WTC11 (cell line): ENCODE results near the gene AGAP1. TPM values are rescaled to one million over a fixed set of nuclear protein-coding genes. Genes with fewer than 3 reads are reported as not detected.

Source experiments
- ATAC-seq: fragments of 200-7000 bp; cut with Tn5 transposase; 2 replicates; pipeline ENCODE4 v1.10.0; 2021; ENCODE audit warnings: mild to moderate bottlenecking, moderate library complexity
- CTCF ChIA-PET: fragments of 300-600 bp; sonication (Branson Sonifier 250); formaldehyde crosslinking; loops from one replicate; lab custom pipeline; 2021; ENCODE audit warnings: antibody characterized with exemption; lab: Charles Lee
- POLR2A ChIA-PET: fragments of 350-600 bp; sonication (Branson Sonifier 250); formaldehyde crosslinking; loops from one replicate; lab custom pipeline; 2021; ENCODE audit warnings: antibody characterized with exemption; lab: Charles Lee
- DNase-seq: peaks from one replicate; pipeline ENCODE4 v3.0.0; 2021; ENCODE audit warnings: low spot score
- H3K27ac Mint-ChIP-seq: 2 replicates; pipeline ENCODE4 v1.8.0; 2021; ENCODE audit warnings: mixed read lengths
- H3K27me3 Mint-ChIP-seq: 2 replicates; pipeline ENCODE4 v1.8.0; 2021; ENCODE audit warnings: low read depth, mild to moderate bottlenecking, moderate library complexity, mixed read lengths
- H3K36me3 Mint-ChIP-seq: 2 replicates; pipeline ENCODE4 v1.8.0; 2021; ENCODE audit warnings: mixed read lengths
- H3K4me1 Mint-ChIP-seq: 2 replicates; pipeline ENCODE4 v1.8.0; 2022; ENCODE audit warnings: mixed read lengths
- H3K4me3 Mint-ChIP-seq: 2 replicates; pipeline ENCODE4 v1.8.0; 2021; ENCODE audit warnings: mild to moderate bottlenecking, moderate library complexity, mixed read lengths
- H3K9me3 Mint-ChIP-seq: 2 replicates; pipeline ENCODE4 v1.8.0; 2021; ENCODE audit warnings: mixed read lengths
- CREB1 ChIP-seq: sonication (generic); formaldehyde crosslinking; IDR thresholded peaks from 2 replicates; pipeline ENCODE4 v1.8.0; 2023; ENCODE audit warnings: mild to moderate bottlenecking, missing genetic modification reagents
- CREM ChIP-seq: sonication (generic); formaldehyde crosslinking; IDR thresholded peaks from 2 replicates; pipeline ENCODE4 v1.8.1; 2022; ENCODE audit warnings: mild to moderate bottlenecking, missing genetic modification reagents, moderate library complexity
- ELF4 ChIP-seq: sonication (generic); formaldehyde crosslinking; IDR thresholded peaks from 2 replicates; pipeline ENCODE4 v1.8.1; 2022; ENCODE audit warnings: low read depth, mild to moderate bottlenecking, moderate library complexity, missing genetic modification reagents
- GRHL2 ChIP-seq: fragments of 250-450 bp; sonication (Bioruptor Pico); IDR thresholded peaks from 2 replicates; pipeline ENCODE4 v1.8.0; 2022; ENCODE audit warnings: mild to moderate bottlenecking, moderate library complexity; ENCODE audit not compliant: insufficient replicate concordance, severe bottlenecking
- GTF2I ChIP-seq: fragments of 250-450 bp; sonication (Bioruptor Pico); conservative IDR thresholded peaks from 2 replicates; pipeline ENCODE4 v1.4.0; 2021; ENCODE audit warnings: mild to moderate bottlenecking
- IRF2 ChIP-seq: sonication (generic); formaldehyde crosslinking; IDR thresholded peaks from 2 replicates; pipeline ENCODE4 v1.8.0; 2022; ENCODE audit warnings: low read depth, missing genetic modification reagents, borderline replicate concordance
- JUN ChIP-seq: sonication (generic); formaldehyde crosslinking; IDR thresholded peaks from 2 replicates; pipeline ENCODE4 v1.8.0; 2023; ENCODE audit warnings: mild to moderate bottlenecking, missing genetic modification reagents
- KAT7 ChIP-seq: sonication (generic); formaldehyde crosslinking; IDR thresholded peaks from 2 replicates; pipeline ENCODE4 v1.8.1; 2023; ENCODE audit warnings: missing genetic modification reagents, mild to moderate bottlenecking, borderline replicate concordance
- NFATC4 ChIP-seq: fragments of 250-450 bp; sonication (Bioruptor Pico); IDR thresholded peaks from 2 replicates; pipeline ENCODE4 v1.9.0; 2021; ENCODE audit warnings: mild to moderate bottlenecking
- NFE2L1 ChIP-seq: sonication (generic); formaldehyde crosslinking; IDR thresholded peaks from 2 replicates; pipeline ENCODE4 v1.8.1; 2023; ENCODE audit warnings: missing genetic modification reagents
- NR3C1 ChIP-seq: sonication (generic); formaldehyde crosslinking; conservative IDR thresholded peaks from 2 replicates; pipeline ENCODE4 v1.8.1; 2023; ENCODE audit warnings: low read depth, mild to moderate bottlenecking, missing genetic modification reagents
- OVOL2 ChIP-seq: fragments of 250-450 bp; sonication (Bioruptor Pico); IDR thresholded peaks from 2 replicates; pipeline ENCODE4 v1.9.0; 2021; ENCODE audit warnings: mild to moderate bottlenecking, borderline replicate concordance
- ZBTB21 ChIP-seq: sonication (generic); formaldehyde crosslinking; IDR thresholded peaks from 2 replicates; pipeline ENCODE4 v1.8.1; 2023; ENCODE audit warnings: mild to moderate bottlenecking, missing genetic modification reagents, borderline replicate concordance
- ZNF232 ChIP-seq: sonication (generic); formaldehyde crosslinking; IDR thresholded peaks from 2 replicates; pipeline ENCODE4 v1.8.0; 2022; ENCODE audit warnings: mild to moderate bottlenecking, missing genetic modification reagents
- ZNF416 ChIP-seq: fragments of 250-450 bp; sonication (Bioruptor Pico); IDR thresholded peaks from 2 replicates; pipeline ENCODE4 v1.9.0; 2021; ENCODE audit warnings: mild to moderate bottlenecking, inconsistent platforms
- ZNF671 ChIP-seq: fragments of 250-450 bp; sonication (Bioruptor Pico); IDR thresholded peaks from 2 replicates; pipeline ENCODE4 v1.8.0; 2021; ENCODE audit warnings: mild to moderate bottlenecking
- total RNA-seq: library from RNA; stranded (reverse); gene quantifications from 3 replicates; pipeline ENCODE4 v1.2.3, GENCODE V29; 2021
- TF ChIP-seq, protein P1 (sequence below): fragments of 250-450 bp; sonication (Bioruptor Pico); IDR thresholded peaks from 2 replicates; pipeline ENCODE4 v1.9.0; 2021; ENCODE audit warnings: mild to moderate bottlenecking
- TF ChIP-seq, protein P2 (sequence below): fragments of 250-450 bp; sonication (Bioruptor Pico); IDR thresholded peaks from 2 replicates; pipeline ENCODE4 v1.9.0; 2021; ENCODE audit warnings: mild to moderate bottlenecking, borderline replicate concordance
- TF ChIP-seq, protein P3 (sequence below): fragments of 200-600 bp; IDR thresholded peaks from 2 replicates; pipeline ENCODE4 v1.8.0; 2022; ENCODE audit warnings: antibody characterized with exemption
- TF ChIP-seq, protein P4 (sequence below): sonication (generic); formaldehyde crosslinking; IDR thresholded peaks from 2 replicates; pipeline ENCODE4 v1.8.1; 2022; ENCODE audit warnings: mild to moderate bottlenecking, moderate library complexity, missing genetic modification reagents
- TF ChIP-seq, protein P5 (sequence below): sonication (generic); formaldehyde crosslinking; IDR thresholded peaks from 2 replicates; pipeline ENCODE4 v1.8.0; 2022; ENCODE audit warnings: mild to moderate bottlenecking, missing genetic modification reagents
- TF ChIP-seq, protein P6 (sequence below): sonication (generic); formaldehyde crosslinking; IDR thresholded peaks from 2 replicates; pipeline ENCODE4 v1.8.1; 2023; ENCODE audit warnings: mild to moderate bottlenecking, moderate library complexity, missing genetic modification reagents
- TF ChIP-seq, protein P7 (sequence below): sonication (generic); formaldehyde crosslinking; IDR thresholded peaks from 2 replicates; pipeline ENCODE4 v1.8.0; 2022; ENCODE audit warnings: mild to moderate bottlenecking, missing genetic modification reagents
- TF ChIP-seq, protein P8 (sequence below): fragments of 250-450 bp; sonication (Bioruptor Pico); IDR thresholded peaks from 2 replicates; pipeline ENCODE4 v1.8.0; 2021; ENCODE audit warnings: mild to moderate bottlenecking

The AGAP1 gene
- total RNA-seq, 1 experiment from 2014 or later, result 49.3 TPM

DNA sequence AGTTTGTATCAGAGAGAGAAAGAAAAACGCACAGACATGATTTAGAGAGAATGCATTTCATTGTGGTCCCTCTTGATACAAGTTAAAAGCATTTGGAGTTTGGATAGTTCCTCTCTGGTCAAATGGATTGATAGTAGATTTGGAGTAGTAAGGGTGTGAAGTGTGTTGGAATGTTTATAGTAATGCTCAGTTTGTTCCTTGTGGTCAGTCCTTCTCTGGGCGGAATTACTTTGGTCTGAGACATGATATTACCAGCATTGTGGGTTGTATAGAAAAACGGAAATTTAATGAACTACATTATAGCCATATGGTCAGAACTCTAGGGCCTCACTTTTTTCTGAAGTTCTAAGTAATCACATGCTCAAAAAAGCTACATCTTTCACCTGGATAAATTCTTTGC is 178.9 kb downstream of the AGAP1 start (continued):
- TF ChIP-seq, protein P1, sequence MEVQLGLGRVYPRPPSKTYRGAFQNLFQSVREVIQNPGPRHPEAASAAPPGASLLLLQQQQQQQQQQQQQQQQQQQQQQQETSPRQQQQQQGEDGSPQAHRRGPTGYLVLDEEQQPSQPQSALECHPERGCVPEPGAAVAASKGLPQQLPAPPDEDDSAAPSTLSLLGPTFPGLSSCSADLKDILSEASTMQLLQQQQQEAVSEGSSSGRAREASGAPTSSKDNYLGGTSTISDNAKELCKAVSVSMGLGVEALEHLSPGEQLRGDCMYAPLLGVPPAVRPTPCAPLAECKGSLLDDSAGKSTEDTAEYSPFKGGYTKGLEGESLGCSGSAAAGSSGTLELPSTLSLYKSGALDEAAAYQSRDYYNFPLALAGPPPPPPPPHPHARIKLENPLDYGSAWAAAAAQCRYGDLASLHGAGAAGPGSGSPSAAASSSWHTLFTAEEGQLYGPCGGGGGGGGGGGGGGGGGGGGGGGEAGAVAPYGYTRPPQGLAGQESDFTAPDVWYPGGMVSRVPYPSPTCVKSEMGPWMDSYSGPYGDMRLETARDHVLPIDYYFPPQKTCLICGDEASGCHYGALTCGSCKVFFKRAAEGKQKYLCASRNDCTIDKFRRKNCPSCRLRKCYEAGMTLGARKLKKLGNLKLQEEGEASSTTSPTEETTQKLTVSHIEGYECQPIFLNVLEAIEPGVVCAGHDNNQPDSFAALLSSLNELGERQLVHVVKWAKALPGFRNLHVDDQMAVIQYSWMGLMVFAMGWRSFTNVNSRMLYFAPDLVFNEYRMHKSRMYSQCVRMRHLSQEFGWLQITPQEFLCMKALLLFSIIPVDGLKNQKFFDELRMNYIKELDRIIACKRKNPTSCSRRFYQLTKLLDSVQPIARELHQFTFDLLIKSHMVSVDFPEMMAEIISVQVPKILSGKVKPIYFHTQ (CRISPR knock-in tag), result no peak
- TF ChIP-seq, protein P2, sequence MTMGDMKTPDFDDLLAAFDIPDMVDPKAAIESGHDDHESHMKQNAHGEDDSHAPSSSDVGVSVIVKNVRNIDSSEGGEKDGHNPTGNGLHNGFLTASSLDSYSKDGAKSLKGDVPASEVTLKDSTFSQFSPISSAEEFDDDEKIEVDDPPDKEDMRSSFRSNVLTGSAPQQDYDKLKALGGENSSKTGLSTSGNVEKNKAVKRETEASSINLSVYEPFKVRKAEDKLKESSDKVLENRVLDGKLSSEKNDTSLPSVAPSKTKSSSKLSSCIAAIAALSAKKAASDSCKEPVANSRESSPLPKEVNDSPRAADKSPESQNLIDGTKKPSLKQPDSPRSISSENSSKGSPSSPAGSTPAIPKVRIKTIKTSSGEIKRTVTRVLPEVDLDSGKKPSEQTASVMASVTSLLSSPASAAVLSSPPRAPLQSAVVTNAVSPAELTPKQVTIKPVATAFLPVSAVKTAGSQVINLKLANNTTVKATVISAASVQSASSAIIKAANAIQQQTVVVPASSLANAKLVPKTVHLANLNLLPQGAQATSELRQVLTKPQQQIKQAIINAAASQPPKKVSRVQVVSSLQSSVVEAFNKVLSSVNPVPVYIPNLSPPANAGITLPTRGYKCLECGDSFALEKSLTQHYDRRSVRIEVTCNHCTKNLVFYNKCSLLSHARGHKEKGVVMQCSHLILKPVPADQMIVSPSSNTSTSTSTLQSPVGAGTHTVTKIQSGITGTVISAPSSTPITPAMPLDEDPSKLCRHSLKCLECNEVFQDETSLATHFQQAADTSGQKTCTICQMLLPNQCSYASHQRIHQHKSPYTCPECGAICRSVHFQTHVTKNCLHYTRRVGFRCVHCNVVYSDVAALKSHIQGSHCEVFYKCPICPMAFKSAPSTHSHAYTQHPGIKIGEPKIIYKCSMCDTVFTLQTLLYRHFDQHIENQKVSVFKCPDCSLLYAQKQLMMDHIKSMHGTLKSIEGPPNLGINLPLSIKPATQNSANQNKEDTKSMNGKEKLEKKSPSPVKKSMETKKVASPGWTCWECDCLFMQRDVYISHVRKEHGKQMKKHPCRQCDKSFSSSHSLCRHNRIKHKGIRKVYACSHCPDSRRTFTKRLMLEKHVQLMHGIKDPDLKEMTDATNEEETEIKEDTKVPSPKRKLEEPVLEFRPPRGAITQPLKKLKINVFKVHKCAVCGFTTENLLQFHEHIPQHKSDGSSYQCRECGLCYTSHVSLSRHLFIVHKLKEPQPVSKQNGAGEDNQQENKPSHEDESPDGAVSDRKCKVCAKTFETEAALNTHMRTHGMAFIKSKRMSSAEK (CRISPR knock-in tag), result no peak
- TF ChIP-seq, protein P3, sequence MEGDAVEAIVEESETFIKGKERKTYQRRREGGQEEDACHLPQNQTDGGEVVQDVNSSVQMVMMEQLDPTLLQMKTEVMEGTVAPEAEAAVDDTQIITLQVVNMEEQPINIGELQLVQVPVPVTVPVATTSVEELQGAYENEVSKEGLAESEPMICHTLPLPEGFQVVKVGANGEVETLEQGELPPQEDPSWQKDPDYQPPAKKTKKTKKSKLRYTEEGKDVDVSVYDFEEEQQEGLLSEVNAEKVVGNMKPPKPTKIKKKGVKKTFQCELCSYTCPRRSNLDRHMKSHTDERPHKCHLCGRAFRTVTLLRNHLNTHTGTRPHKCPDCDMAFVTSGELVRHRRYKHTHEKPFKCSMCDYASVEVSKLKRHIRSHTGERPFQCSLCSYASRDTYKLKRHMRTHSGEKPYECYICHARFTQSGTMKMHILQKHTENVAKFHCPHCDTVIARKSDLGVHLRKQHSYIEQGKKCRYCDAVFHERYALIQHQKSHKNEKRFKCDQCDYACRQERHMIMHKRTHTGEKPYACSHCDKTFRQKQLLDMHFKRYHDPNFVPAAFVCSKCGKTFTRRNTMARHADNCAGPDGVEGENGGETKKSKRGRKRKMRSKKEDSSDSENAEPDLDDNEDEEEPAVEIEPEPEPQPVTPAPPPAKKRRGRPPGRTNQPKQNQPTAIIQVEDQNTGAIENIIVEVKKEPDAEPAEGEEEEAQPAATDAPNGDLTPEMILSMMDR, result no peak
- no peak for TF ChIP-seq NFATC4
- TF ChIP-seq, protein P4, sequence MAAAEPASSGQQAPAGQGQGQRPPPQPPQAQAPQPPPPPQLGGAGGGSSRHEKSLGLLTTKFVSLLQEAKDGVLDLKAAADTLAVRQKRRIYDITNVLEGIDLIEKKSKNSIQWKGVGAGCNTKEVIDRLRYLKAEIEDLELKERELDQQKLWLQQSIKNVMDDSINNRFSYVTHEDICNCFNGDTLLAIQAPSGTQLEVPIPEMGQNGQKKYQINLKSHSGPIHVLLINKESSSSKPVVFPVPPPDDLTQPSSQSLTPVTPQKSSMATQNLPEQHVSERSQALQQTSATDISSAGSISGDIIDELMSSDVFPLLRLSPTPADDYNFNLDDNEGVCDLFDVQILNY (CRISPR knock-in tag), result no peak
- TF ChIP-seq, protein P5, sequence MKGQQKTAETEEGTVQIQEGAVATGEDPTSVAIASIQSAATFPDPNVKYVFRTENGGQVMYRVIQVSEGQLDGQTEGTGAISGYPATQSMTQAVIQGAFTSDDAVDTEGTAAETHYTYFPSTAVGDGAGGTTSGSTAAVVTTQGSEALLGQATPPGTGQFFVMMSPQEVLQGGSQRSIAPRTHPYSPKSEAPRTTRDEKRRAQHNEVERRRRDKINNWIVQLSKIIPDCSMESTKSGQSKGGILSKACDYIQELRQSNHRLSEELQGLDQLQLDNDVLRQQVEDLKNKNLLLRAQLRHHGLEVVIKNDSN (CRISPR knock-in tag), result no peak
- TF ChIP-seq, protein P6, sequence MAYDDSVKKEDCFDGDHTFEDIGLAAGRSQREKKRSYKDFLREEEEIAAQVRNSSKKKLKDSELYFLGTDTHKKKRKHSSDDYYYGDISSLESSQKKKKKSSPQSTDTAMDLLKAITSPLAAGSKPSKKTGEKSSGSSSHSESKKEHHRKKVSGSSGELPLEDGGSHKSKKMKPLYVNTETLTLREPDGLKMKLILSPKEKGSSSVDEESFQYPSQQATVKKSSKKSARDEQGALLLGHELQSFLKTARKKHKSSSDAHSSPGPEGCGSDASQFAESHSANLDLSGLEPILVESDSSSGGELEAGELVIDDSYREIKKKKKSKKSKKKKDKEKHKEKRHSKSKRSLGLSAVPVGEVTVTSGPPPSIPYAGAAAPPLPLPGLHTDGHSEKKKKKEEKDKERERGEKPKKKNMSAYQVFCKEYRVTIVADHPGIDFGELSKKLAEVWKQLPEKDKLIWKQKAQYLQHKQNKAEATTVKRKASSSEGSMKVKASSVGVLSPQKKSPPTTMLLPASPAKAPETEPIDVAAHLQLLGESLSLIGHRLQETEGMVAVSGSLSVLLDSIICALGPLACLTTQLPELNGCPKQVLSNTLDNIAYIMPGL (CRISPR knock-in tag), result no peak

DNA sequence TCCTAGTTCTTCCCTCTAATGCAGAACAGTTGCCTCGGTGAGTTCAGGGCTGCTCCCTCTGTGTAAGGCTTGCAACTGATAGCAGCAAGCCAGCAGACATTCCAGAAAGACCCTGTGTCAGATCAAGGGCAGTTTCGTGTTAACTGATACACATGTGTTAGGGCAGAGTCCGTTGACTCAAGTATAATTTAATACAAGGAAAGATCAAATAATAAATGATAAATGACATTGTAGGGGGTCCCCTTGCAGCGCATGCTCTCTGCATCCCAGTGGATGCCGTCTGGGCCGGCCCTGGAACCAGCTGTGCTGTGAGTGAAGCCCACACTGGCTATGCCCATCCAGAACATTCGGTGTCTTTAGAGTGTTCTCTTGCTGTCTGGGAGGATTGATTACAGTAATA is 180.3 kb downstream of the AGAP1 start:
- H3K4me1 Mint-ChIP-seq, result peaks cover 66% of the 10 kb centered on the region
- CTCF ChIA-PET, result interaction anchor here (1.2 to 2.5 kb wide), 3 partner anchors 66 to 92 kb away, joined by 3 to 9 read pairs (median 3); no protein-coding TSS in a partner anchor
- DNase-seq, result no peak
- H3K9me3 Mint-ChIP-seq, result no peaks in the 10 kb centered on the region
- no peak overlapping the region for H3K4me3 Mint-ChIP-seq
- ATAC-seq, result no peak
- H3K27me3 Mint-ChIP-seq, result peaks cover 14% of the 10 kb centered on the region
- H3K27ac Mint-ChIP-seq, result peak overlapping the region; percentile 9; the same call in 1 of the 2 replicates
- POLR2A ChIA-PET, result no interaction called here
- no peaks in the 10 kb centered on the region for H3K36me3 Mint-ChIP-seq
- TF ChIP-seq ZNF671, result no peak
- no peak for TF ChIP-seq CREM (CRISPR knock-in tag)
- TF ChIP-seq, protein P7, sequence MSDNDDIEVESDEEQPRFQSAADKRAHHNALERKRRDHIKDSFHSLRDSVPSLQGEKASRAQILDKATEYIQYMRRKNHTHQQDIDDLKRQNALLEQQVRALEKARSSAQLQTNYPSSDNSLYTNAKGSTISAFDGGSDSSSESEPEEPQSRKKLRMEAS (CRISPR knock-in tag), result no peak
- TF ChIP-seq OVOL2 (CRISPR knock-in tag), result no peak
- TF ChIP-seq CREB1 (CRISPR knock-in tag), result no peak
- TF ChIP-seq NFE2L1 (CRISPR knock-in tag), result no peak
- no peak for TF ChIP-seq ZNF416 (CRISPR knock-in tag)
- no peak for TF ChIP-seq IRF2 (CRISPR knock-in tag)
- TF ChIP-seq GRHL2, result no peak
- TF ChIP-seq JUN (CRISPR knock-in tag), result no peak
- TF ChIP-seq, protein P8, sequence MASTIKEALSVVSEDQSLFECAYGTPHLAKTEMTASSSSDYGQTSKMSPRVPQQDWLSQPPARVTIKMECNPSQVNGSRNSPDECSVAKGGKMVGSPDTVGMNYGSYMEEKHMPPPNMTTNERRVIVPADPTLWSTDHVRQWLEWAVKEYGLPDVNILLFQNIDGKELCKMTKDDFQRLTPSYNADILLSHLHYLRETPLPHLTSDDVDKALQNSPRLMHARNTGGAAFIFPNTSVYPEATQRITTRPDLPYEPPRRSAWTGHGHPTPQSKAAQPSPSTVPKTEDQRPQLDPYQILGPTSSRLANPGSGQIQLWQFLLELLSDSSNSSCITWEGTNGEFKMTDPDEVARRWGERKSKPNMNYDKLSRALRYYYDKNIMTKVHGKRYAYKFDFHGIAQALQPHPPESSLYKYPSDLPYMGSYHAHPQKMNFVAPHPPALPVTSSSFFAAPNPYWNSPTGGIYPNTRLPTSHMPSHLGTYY (CRISPR knock-in tag), result no peak
- TF ChIP-seq ZBTB21 (CRISPR knock-in tag), result no peak
- TF ChIP-seq GTF2I (CRISPR knock-in tag), result no peak
- TF ChIP-seq ZNF232 (CRISPR knock-in tag), result no peak
- no peak for TF ChIP-seq NR3C1 (CRISPR knock-in tag)
- no peak for TF ChIP-seq ELF4 (CRISPR knock-in tag)
- no peak for TF ChIP-seq KAT7
